ENCODE measurements around the gene RAB11FIP5. TPM values are rescaled to one million over a fixed set of nuclear protein-coding genes. Genes with fewer than 3 reads are reported as not detected.

The RAB11FIP5 gene
- total and polyA plus RNA-seq, 9 of the 15 experiments (the other 6 are each of a cell fraction or from before 2014, with no cell fraction given), result 1.7 to 14.4 (median 6.4) TPM

- 64% methylated on average over 8 of the region's 10 CpGs for WGBS (ENCODE audit: insufficient coverage, low coverage, missing lambda C conversion rate)
- POLR2A ChIA-PET, result interaction anchor here (0.7 to 1.2 kb wide), 4 partner anchors 9 to 203 kb away, joined by 3 to 4 read pairs (median 3); partner anchors contain the start of genes CCT7 and SFXN5
Observed at GRCh38 chr2:73031725-73032701, 80.7 kb downstream of the RAB11FIP5 start.

More at GRCh38 chr2:73031725-73032701, 80.7 kb downstream of the RAB11FIP5 start:
- H4K20me1 ChIP-seq (replicated peaks; ENCODE audit: control insufficient read depth, insufficient read depth, low read length), result no peaks in the 10 kb centered on the region; the same call in 1 of the 2 replicates
- no peaks in the 10 kb centered on the region for H3K9me3 ChIP-seq (replicated peaks; ENCODE audit: control insufficient read depth, insufficient read depth, low read depth, low read length)
- CTCF ChIA-PET (ENCODE audit: low intra/inter-chr PET ratio), result no interaction called here
- intact Hi-C loops (cut with micrococcal nuclease) (no loop called here), in situ Hi-C loops (cut with MboI) (no loop called here)
- H3K36me3 ChIP-seq (ENCODE audit: control insufficient read depth, insufficient read depth, low read length), result peaks cover 12% of the 10 kb centered on the region; the same call in 1 of the 3 replicates
- FAIRE-seq (no peak), ATAC-seq (no peak), DNase-seq (ENCODE audit: extremely low read depth in 1 of 4, low spot score in 3 of 4) (no peak)
- no peak overlapping the region for H3K9ac ChIP-seq (ENCODE audit: insufficient read depth in 1 of 2, low read depth in 2 of 2, low read length in 2 of 2)
- no TSS peak for BruUV-seq (replicated peaks)
- H3K4me1 ChIP-seq (replicated peaks in 1 of 2; ENCODE audit: control insufficient read depth in 2 of 2, insufficient read depth in 2 of 2, low read length in 2 of 2), result peaks cover 9 to 12% of the 10 kb centered on the region in 2 experiments; a peak in 4 of 5 replicates
- H3K9me1 ChIP-seq (ENCODE audit: control insufficient read depth, insufficient read depth, low read length), result no peaks in the 10 kb centered on the region
- H3K79me2 ChIP-seq (ENCODE audit: control insufficient read depth, insufficient read depth, low read length), result no peaks in the 10 kb centered on the region
- no peak overlapping the region for H2AFZ ChIP-seq (ENCODE audit: low read depth, low read length)
- TF ChIP-seq ZNF175 (CRISPR knock-in tag; IDR thresholded peaks at IDR 0.05; ENCODE audit: low read depth) (no peak), TAF7 (tag; IDR thresholded peaks at IDR 0.05) (no peak), CXXC5 (CRISPR knock-in tag; IDR thresholded peaks at IDR 0.05) (no peak), BRCA1 (IDR thresholded peaks at IDR 0.05) (no peak), BRCA1 (CRISPR knock-in tag; IDR thresholded peaks at IDR 0.05) (no peak), HIVEP1 (CRISPR knock-in tag; IDR thresholded peaks at IDR 0.05) (no peak), ZNF444 (CRISPR knock-in tag; IDR thresholded peaks at IDR 0.05) (no peak), ZNF165 (CRISPR knock-in tag; IDR thresholded peaks at IDR 0.05; ENCODE audit: borderline replicate concordance) (no peak), NFRKB (IDR thresholded peaks at IDR 0.05; ENCODE audit: low read depth) (no peak), SETDB1 (IDR thresholded peaks at IDR 0.05; ENCODE audit: low read length) (no peak), TEAD2 (tag; IDR thresholded peaks at IDR 0.05) (no peak), PHTF2 (CRISPR knock-in tag; IDR thresholded peaks at IDR 0.05) (no peak), ZNF699 (CRISPR knock-in tag; IDR thresholded peaks at IDR 0.05; ENCODE audit: insufficient replicate concordance) (no peak), TRIM28 (IDR thresholded peaks at IDR 0.05) (no peak), ILK (tag; IDR thresholded peaks at IDR 0.05; ENCODE audit: borderline replicate concordance, low read depth) (no peak), BRF2 (IDR thresholded peaks at IDR 0.05; ENCODE audit: borderline replicate concordance, insufficient read depth, insufficient read length) (no peak), ELK3 (CRISPR knock-in tag; IDR thresholded peaks at IDR 0.05) (no peak), CEBPG (CRISPR knock-in tag; IDR thresholded peaks at IDR 0.05) (no peak), CEBPG (tag; conservative IDR thresholded peaks at IDR 0.05 in 1 of 2, IDR thresholded peaks at IDR 0.05 in 1 of 2) (no peak), NFE2 (IDR thresholded peaks at IDR 0.05; ENCODE audit: low read depth) (no peak), EHMT2 (IDR thresholded peaks at IDR 0.05) (no peak)
- no peak overlapping the region for H3K27ac ChIP-seq (ENCODE audit: extremely low read depth, low read depth, low read length)
- H3K4me2 ChIP-seq (ENCODE audit: insufficient read depth, low read length), result no peak overlapping the region
- no peaks in the 10 kb centered on the region for H3K27me3 ChIP-seq (ENCODE audit: control insufficient read depth in 2 of 2, insufficient read depth in 2 of 2, low read length in 2 of 2)
- H3K4me3 ChIP-seq, result no peak overlapping the region
